Dermis blood vessel endothelial cell (primary cell): ENCODE results near the gene SLX4IP. TPM values are rescaled to one million over a fixed set of nuclear protein-coding genes. Genes with fewer than 3 reads are reported as not detected.

Experiments used
- DNase-seq: peaks from one replicate; pipeline ENCODE4 v3.0.0; 2010
- total RNA-seq: library from RNA; depleted of rRNA; stranded (reverse); fragments of >200 nt; gene quantifications from 2 replicates; pipeline ENCODE4 v1.2.3, GENCODE V29; 2014

The SLX4IP gene
- total RNA-seq, 1 donor from 2014 or later = 3.2 TPM

DNA sequence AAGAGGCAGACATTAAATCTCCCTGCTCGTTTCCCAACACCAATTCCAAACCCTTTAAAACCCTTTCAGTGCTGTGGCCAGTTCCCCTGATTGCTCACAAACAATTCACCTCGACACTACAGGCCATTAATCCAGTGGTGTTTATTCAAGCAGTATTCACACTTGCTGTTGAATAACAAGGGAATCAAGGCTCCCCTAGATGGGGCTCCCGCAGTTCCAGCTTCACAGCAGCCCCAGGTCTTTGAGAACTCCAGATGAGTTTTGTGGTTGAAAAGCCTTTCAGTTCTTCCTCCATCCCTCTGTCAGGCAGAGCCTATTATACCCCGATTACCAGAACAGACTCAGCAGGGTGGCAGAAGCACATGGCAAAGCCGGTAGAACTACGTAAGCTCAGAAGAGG, 202.5 kb downstream of the SLX4IP start:
- DNase-seq = no peak

DNA sequence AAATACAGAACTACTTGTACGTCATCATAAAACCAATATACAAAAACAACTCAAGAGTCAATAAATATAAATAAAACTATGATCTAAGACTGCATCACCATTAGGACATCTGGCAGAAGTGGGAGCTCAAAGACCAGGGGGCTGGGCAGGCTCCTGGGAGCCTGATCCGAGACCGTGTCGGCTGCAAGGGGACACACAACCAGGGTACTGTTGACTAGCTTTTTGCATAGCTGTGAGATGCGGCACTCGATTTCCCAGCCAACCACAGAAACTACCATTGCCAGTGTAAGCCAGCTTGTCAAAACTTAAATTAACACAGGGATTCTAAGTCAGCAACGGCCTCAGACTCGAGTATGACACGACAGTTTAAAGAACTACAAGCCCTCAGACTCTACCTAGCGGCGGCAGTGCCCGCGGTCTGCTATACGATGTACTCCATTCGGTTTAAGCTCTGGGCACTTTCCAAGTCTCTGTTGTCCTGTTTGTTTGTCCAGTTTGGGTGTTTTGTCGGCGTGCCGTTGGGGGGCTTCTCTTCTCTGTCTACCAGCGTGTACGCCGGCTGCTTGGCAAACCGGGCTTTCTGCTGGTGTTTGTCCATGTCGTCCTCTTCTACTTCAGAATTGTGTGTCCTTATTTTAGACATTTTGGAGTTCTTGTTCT, 204.1 kb downstream of the SLX4IP start:
- no peak for DNase-seq

DNA sequence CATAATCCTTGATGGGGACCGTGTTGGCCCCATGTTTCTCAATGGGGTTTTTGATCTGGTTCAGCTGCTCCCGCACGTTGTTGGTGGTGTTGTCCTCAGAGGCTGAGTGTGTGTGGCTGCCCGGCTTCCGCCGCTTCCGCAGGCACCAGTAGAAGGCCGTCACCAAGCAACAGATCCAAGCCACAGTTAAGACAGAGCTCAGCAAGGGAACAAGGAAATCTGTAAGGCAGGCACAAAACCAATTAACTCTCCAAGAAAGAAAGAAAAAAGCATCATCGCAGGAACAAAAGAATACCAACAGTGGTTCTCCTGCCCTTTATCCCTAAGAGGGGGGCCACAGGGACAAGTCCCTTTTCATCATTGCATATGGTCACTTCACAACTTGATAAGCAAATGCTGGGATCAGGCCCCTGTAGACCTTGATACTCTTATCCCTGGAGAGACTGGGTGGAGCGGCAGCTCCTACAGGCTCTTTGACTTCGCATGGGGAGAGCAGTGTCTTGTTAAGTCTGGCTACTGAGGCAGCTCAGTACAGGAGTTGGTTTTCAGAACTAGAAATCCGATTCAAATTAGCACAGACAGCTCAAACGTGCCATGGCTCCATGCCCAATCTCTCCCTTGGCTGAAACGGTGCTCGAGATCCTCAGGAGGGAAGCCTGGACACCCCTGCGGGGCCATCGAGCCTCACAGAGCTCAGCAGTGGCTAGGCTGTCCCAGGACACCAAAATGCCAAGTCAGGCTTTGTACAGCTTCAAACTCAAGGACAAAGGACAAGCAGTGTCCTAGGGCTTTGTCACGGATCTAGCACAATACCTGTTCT, 204.8 kb downstream of the SLX4IP start:
- no peak for DNase-seq

DNA sequence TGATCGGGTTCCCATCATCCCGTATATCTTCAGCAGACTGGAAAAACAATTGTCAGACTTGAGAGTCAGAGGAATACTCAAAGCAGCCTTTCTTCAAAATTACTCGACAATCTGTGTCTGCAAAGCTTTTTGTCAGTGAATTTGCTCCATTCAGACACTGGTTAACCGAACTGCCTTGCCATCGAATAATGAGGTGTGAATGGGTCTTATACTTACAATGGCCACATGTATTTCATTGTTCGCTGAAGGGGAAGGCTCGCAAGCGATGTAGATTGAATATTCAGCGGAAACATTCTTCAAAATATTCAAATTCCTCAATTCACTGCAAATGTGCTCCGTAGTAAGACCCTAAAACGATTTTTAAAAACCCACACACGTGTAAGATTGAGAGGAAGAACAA, 205.8 kb downstream of the SLX4IP start:
- DNase-seq = no peak

DNA sequence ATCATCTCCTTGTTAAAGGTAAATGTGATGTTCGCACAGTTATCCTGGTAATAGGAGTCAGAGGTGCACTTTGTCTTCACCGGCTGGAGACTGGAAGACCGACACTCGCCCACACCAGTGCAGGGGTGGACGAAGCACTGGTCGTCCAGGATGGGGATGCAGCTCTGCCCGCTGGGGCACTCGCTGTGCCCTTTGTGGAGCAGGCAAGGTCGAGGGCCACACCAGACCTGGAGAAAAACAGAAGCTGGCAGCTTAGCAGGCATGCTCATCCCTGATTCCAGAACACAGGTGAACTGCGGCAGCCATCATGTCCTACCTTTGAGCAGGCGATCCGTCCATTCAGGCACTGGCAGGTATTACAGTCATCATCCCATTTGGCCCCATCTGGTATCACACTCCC, 206.4 kb downstream of the SLX4IP start:
- no peak for DNase-seq

DNA sequence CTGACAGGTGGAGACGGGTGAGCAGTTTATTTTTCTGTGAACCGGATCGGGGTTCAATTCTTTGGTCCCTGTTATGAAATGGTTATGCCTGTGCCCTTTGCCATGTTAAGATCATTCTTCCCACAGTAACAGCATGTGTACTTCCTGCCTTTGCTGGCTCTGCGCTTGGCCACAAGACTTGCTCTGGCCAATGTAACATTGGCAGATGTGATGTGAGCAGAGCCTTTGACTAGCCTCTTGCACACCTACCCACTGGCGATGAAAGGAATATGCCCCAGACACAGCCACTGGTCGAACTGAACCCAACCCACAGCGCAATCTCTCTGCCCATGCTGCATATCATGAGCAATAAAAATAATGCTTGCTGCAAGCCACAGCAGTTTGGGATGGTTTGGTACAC, 206.8 kb downstream of the SLX4IP start:
- no peak for DNase-seq

DNA sequence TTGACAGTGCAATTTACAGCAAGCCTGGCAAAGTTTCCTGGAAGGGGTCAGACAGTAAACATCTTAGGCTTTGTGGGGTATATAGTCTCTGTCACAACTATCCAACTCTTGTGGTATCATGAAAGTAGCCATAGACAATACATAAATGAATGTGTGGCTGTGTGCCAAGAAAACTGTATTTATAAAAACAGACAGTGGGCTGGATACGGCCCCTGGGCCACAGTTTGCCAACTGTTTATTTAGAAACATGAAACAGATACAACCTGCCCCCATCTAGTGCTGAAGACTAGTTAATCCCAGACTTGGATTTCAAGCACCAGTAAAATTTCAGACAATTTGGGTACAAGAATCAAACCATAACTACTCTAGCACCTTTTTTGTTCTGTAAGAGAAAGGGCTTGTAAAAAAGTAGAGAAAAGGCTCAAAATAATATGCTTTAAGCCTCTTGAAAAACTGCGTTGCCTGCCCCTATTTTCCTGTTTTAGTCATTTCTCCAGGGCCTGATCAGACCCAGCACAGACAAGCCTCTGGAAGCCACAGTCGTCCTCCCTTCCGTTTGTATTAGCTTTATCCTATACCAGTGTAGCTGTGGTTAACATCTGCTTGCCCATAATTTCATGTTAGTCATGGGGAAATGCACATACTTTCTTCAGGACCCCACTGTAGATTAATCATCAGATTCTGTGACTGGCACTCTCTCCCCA, 207.9 kb downstream of the SLX4IP start:
- peak; percentile 62 for DNase-seq

DNA sequence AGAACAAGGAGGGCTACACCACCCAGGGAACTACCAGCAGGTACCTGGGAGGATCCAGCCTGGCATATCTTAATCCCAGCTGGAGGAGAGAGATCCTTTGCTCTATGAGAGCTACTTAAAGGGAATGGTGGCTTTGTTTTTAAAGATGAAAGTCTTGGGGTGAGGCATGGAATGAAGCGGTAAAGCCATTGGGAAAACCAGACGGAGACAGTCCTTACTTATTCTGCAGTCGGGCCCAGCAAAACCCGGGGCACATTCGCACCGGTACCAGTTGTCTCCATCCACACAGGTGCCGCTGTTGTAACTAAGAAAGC, 208.4 kb downstream of the SLX4IP start:
- no peak for DNase-seq

DNA sequence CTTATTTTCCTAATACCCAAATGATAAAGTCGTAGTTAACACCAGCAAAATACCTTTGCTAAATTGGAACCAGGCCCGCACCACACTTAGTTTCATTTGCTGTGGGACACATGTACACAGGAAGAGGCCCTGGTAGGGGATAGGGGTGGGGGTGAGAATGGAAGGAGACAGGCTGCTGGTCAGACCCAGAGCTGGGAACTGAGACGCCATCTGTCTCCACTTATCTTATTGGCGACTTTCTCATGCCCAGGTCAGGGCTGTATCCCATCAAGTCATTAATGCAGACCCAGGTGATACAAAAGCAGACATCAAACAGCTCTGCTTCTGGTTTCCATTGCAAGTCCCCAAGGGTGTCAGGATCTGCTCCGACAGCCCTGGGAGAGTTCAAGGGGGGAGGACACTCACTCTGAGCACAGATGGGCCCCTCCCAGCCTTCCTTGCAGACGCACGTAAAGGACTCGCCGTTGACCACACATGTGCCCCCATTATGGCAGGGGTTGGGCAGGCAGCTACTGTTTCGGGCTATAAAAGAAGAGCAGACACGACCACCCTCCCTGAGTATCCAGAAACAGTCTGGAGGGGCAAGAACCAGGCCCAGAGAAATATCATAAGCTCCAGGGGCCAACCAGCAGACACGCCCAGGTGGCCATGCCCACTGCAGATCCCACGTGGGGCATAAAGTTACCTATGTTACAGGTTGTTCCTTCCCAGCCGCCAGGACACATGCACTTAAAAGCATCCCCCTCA, 209.5 kb downstream of the SLX4IP start:
- no peak for DNase-seq

DNA sequence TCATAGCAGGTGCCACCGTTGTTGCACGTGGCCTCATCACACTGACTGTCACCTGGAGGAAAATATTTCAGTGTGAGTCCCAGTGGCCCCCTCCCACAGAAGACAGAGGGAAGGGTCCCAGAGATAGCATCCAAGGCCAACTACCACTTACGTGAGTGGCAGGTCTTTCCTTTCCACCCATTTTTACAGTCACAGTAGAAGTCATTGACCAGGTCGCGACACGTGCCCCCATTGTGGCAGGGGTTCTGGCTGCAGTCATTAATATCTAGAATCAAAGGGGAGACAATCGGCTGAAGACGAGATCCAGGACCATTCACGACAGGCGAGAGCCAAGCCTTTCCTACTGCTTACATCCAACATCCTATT, 210.1 kb downstream of the SLX4IP start:
- DNase-seq = no peak

DNA sequence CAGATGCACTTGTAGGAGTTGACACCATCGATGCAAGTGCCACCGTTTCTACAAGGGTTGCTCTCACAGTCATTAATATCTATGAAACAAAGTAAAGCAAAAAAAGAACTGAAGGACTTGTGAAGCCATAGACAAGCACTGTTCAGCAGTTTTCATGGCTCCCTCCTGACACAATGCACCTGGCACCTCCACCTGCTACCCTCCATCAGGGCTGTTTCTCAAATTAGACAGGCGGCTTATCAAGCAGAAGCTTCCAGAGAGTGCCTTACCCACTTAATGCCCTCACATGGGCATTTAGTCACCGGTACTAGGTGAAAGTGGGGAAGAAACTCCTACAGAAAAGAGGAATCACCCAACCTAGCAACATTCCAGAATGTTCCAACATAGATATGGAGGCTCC, 210.9 kb downstream of the SLX4IP start:
- DNase-seq = no peak

DNA sequence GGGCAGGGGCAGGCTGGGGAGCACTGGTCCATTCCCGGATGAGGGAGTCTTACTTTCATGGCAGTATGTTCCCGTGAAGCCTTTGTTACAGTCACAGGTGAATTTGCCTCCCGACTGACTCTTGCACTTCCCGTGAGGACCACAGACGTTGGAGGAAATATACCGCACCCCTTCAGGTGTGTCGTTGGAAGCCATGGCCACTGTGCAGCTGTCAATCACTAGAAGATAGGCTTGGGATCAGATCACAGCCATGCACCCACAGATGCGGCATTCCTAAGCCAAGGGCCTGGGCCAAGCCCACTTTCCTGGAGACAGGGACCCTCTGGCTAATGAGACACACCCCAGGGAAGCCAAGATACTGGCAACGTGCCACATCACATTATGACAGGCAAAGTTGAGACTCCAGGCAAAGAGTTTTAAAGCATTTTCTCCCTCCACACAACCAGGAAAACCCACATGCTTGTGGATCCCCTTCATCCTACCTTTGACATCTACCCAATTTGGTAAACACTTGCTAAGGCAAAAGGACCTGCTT, 211.8 kb downstream of the SLX4IP start:
- DNase-seq = no peak

DNA sequence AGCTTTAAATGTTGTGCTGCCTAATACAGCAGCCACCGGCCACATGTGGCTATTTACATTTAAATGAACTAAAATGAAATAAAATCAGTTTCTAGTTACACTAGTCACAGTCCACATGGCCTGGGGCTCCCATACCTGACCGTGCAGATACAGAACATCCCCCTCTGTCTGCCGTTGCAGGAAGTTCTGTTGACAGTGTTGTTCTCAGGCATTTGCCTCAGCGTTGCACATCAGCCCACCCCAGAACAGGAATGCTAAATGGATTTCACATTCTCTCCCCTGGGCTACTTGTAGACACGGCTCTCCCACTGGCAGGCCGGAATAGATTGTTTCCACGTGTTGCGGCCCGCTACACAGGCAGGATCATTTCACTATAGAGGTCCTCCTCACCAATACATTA, 212.4 kb downstream of the SLX4IP start:
- peak; percentile 36 for DNase-seq

DNA sequence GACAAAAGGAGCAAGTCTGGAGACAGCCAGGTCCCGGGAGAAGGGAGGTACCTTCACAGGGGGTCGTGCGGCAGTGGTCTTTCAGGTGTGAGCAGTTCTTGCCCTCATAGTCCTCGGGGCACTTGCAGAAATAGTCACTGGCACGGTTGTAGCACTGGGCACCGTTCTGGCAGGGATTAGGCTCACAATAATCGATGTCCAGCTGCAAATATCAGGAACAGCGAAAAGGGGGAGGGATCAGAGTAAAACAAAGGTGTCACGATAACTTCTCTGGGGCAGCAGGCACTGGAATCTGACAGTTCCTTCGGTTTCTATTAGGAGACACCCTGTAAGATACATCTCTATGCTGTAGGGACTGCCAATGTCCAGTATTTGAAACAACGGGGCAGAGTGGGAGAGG, 212.8 kb downstream of the SLX4IP start:
- DNase-seq = no peak

DNA sequence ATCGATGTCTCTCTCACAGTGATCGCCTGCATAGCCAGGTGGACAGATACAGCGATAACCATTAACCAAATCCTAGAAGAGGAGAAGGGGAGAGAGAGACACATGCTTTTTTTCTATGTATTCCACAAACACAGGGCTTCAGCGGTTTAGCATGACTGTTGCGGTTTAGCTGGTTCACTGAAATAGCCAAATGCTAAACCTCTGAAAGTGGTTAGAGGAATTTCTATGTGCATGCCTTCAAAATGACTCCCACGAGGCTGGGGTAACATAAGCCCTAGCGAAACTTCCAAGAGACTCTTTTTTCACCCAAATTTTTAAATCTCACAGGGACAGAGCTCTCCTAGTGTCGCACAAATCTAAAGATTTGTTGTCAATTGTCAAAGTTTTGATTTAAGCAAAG, 213.5 kb downstream of the SLX4IP start:
- no peak for DNase-seq

DNA sequence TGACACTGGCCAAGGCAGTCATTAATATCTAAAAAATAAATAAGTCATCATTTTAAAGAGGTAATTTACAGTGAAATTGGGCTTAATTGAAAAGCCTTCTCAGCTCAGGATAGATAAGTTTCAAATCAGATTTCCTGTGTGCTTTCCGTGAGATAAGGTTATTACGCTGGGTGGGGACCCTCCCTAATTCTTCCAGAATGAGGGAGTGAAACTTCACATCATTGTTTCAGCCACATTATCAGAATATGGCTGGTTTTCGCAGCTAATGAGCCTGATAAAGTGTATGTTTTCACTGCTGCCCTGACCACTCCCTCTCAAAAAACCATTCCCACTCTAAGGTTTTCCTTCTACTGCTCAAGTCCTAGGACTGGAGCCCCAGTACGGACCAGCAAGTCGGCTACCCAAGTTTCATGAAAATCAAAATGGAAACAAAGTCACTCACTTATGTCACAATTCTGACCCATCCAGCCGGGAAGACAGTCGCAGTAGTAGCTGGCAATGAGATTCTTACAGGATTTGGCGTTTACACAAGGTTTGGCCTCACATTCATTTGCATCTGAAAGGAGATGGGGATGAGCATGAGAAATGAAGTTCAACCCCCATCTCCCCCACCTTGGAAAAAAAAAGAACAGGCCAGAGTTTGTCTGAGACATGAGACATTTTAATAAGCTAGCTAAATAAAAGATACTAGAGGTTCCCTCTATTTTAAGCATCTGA, 214.1 kb downstream of the SLX4IP start:
- no peak for DNase-seq

DNA sequence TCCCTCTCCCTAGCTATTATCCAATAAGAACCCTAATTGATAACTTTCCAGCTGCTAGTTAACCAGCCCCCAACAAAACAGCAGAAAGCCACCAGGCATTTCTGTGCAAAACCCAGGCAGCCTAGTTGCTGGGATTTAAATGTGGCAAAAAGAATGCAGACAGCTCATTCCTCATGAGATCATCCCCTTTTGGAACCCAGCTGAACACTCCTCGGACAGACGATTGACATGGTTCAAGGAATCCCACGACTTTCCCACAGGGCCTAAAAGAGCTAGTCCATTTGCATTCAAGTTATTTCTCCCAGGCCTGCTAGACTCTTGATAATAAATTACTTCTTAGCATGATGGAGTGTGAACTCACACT, 214.7 kb downstream of the SLX4IP start:
- no peak for DNase-seq

DNA sequence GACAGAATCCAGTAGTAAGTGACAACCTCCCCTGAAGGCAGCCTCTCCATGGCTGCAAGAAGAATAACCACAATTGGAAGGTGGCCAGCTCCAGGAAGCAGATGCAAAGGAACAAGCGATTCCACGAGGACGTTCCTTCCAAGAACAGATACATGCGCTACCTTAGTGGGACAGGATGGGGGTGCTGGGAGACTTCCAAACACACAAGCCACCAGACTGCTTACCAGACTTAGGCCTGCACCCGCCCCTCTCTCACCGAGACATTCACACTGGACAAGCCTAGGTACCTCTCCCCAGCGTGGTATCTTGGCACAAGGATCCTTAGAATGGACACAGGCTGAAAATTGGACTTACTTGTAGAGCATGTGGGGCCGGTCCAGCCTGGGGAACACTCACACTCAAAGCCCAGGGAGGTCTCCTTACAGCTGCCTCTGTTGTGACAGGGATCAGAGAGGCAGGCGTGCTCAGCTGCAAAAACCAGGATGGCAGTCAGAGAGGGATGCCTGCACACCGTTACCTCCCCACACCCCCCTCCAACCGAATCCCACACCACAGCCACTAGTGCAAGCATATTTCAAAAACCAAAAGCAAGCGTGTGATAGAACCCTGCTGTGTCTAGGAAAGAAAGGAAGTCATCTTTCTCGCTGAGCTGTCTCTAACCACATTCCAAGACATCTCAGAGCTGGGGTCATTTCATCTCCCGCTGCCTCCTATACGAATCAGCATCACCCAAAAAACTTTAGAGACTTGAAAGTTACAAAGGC, 216.3 kb downstream of the SLX4IP start:
- DNase-seq = peak; percentile 87

DNA sequence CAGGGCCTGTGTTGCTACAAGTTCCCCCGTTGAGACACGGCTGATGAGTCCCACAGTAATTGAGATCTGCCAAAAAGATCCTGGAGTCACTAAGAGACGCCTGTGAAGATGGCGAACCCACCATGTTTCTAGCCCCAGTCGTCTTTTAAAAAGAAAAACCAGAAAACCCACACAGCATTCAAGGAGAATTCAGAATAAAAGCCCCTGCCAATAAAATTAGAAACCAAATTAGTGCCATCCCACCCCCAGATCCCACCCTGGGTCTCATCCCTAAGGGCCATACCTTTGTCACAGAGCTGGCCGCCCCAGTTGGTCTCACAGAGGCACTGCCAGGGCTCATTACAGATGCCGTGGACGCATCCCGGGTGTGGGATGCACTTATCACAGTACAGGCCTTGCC, 217.1 kb downstream of the SLX4IP start:
- DNase-seq = no peak

DNA sequence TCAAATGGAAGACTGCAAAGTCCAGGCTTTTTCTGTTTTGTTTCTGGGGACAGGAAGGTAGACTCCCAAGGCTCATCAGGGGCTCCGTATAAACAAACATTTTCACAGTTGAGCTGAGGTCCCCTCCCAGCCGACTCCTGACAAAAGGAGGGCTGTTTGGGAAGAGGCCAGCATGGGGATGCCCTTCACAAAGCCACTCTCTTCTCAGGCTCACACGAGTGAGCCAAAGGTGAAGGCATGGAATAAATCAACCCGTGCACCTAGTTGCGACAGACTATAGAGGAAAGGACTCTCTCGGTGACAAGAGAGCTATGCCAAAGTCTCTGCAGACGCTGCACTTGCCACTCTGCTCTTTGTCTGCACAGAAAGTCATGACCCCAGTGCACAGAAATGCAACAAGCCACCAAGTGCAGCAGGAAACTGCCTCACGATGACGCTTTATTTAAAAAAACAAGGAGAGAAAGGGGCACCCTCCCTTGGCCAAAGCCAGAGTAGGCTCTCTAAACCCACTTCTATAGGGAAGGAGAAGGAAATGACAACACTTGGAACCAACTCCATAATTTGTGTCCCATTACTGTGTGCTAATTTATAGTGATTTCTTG, 217.7 kb downstream of the SLX4IP start:
- peak; percentile 43 for DNase-seq

DNA sequence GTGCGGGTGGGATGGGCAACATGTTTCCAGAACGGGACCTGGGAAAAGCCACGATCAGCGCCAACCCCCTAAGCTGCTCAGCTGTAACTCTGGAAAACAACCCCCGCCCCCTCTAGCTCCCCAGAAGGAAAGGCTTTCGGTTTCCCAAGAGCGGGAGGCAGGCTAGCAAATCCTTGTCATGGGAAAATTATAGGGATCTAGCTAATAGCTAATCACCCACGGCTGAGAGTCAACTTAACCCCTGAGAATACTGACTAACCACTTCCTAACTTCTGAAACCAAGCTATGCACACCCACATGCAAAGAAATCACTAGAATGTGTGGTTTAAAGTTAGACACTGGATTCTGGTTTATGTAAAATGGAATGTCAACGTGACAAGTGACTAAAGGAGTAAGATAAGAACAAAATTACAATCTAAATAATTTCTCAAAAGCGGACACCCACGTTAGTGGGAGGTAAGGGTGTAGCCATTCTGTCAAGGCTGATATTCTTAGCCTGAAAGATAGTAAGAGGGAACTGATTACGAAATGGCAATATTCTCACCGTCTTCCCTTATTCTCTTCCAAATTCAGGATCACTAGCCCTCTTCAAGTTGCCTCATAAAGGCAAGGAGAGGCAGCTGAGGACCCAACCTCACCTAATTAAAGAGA, 218.6 kb downstream of the SLX4IP start:
- peak; percentile 58 for DNase-seq
